H9 (cell line): ENCODE data around the gene KRTAP19-2. TPM values are rescaled to one million over a fixed set of nuclear protein-coding genes. Genes with fewer than 3 reads are reported as not detected.

Experiments used
- DNase-seq: peaks from one replicate; pipeline ENCODE4 v3.0.0-alpha.2; 2017
- H2AFZ ChIP-seq: one replicate; pipeline ENCODE4 v1.6.1; 2013; ENCODE audit warnings: mild to moderate bottlenecking, low read length, control low read depth, moderate library complexity
- H2AK5ac ChIP-seq: 2 replicates; pipeline ENCODE4 v1.6.1; 2013; ENCODE audit warnings: low read length, control low read depth, mixed read lengths; ENCODE audit not compliant: insufficient read length
- H2BK120ac ChIP-seq: one replicate; pipeline ENCODE4 v1.6.1; 2013; ENCODE audit warnings: low read depth, mild to moderate bottlenecking, low read length, control low read depth, inconsistent platforms; ENCODE audit not compliant: poor library complexity, severe bottlenecking
- H2BK12ac ChIP-seq: 2 replicates; pipeline ENCODE4 v1.6.1; 2013; ENCODE audit warnings: low read length, control low read depth, mixed read lengths, low read depth; ENCODE audit not compliant: insufficient read length
- H2BK15ac ChIP-seq: 2 replicates; pipeline ENCODE4 v1.6.1; 2013; ENCODE audit warnings: low read depth, low read length, control low read depth
- H2BK20ac ChIP-seq: one replicate; pipeline ENCODE4 v1.6.1; 2013; ENCODE audit warnings: low read depth, mild to moderate bottlenecking, low read length, control low read depth, inconsistent platforms; ENCODE audit not compliant: poor library complexity, severe bottlenecking
- H2BK5ac ChIP-seq: 2 replicates; pipeline ENCODE4 v1.6.1; 2013; ENCODE audit warnings: low read length, control low read depth, mixed read lengths; ENCODE audit not compliant: insufficient read length
- H3K14ac ChIP-seq: 2 replicates; pipeline ENCODE4 v1.6.1; 2013; ENCODE audit warnings: low read length, control low read depth; ENCODE audit not compliant: insufficient read depth
- H3K18ac ChIP-seq: 2 replicates; pipeline ENCODE4 v1.6.1; 2013; ENCODE audit warnings: low read depth, mild to moderate bottlenecking, mixed read lengths, low read length, control low read depth; ENCODE audit not compliant: insufficient read length
- H3K23ac ChIP-seq: 2 replicates; pipeline ENCODE4 v1.6.1; 2013; ENCODE audit warnings: low read length, control low read depth, mixed read lengths, low read depth; ENCODE audit not compliant: insufficient read length
- H3K23me2 ChIP-seq: 2 replicates; pipeline ENCODE4 v1.6.1; 2013; ENCODE audit warnings: low read depth, mild to moderate bottlenecking, mixed read lengths, low read length, control low read depth; ENCODE audit not compliant: insufficient read length, poor library complexity, severe bottlenecking
- H3K27ac ChIP-seq: 2 replicates; pipeline ENCODE4 v1.5.1; 2013; ENCODE audit warnings: low read length, control low read depth, mixed read lengths, low read depth; ENCODE audit not compliant: insufficient read length
- H3K27me3 ChIP-seq: 2 replicates; pipeline ENCODE4 v1.6.1; 2013; ENCODE audit warnings: low read length, control low read depth, inconsistent platforms; ENCODE audit not compliant: insufficient read depth
- H3K4ac ChIP-seq: 2 replicates; pipeline ENCODE4 v1.6.1; 2013; ENCODE audit warnings: low read depth, mild to moderate bottlenecking, control low read depth, inconsistent platforms, low read length, moderate library complexity
- H3K4me1 ChIP-seq: 2 replicates; pipeline ENCODE4 v1.6.1; 2013; ENCODE audit warnings: low read length, control low read depth, inconsistent platforms; ENCODE audit not compliant: insufficient read depth
- H3K4me2 ChIP-seq: 2 replicates; pipeline ENCODE4 v1.6.1; 2013; ENCODE audit warnings: low read length, control low read depth, mixed read lengths; ENCODE audit not compliant: insufficient read length, insufficient read depth
- H3K56ac ChIP-seq: 2 replicates; pipeline ENCODE4 v1.6.1; 2013; ENCODE audit warnings: low read depth, mild to moderate bottlenecking, mixed read lengths, low read length, control low read depth; ENCODE audit not compliant: insufficient read length
- H3K79me1 ChIP-seq: 2 replicates; pipeline ENCODE4 v1.6.1; 2013; ENCODE audit warnings: low read depth, mild to moderate bottlenecking, moderate library complexity, low read length, control low read depth, inconsistent platforms; ENCODE audit not compliant: insufficient read depth, poor library complexity, severe bottlenecking
- H3K79me2 ChIP-seq: 2 replicates; pipeline ENCODE4 v1.6.1; 2013; ENCODE audit warnings: low read length, control low read depth, inconsistent platforms; ENCODE audit not compliant: insufficient read depth
- H3K9ac ChIP-seq: 2 replicates; pipeline ENCODE4 v1.6.1; 2013; ENCODE audit warnings: low read length, control low read depth, mixed read lengths; ENCODE audit not compliant: insufficient read length; ENCODE audit errors: extremely low read depth
- H3K9me3 ChIP-seq: one replicate; pipeline ENCODE4 v1.6.1; 2013; ENCODE audit warnings: low read depth, low read length, inconsistent platforms; ENCODE audit not compliant: control insufficient read depth
- H3T11ph ChIP-seq: one replicate; pipeline ENCODE4 v1.6.1; 2013; ENCODE audit warnings: mild to moderate bottlenecking, low read length, control low read depth, inconsistent platforms
- H4K20me1 ChIP-seq: one replicate; pipeline ENCODE4 v1.6.1; 2013; ENCODE audit not compliant: control insufficient read depth, insufficient read length, insufficient read depth
- H4K5ac ChIP-seq: 2 replicates; pipeline ENCODE4 v1.6.1; 2013; ENCODE audit warnings: low read depth, mild to moderate bottlenecking, mixed read lengths, low read length, control low read depth; ENCODE audit not compliant: insufficient read length
- H4K8ac ChIP-seq: replicated peaks from 2 replicates; pipeline ENCODE4 v1.6.1; 2013; ENCODE audit warnings: low read length, control low read depth, mixed read lengths, low read depth; ENCODE audit not compliant: insufficient read length
- H4K91ac ChIP-seq: 2 replicates; pipeline ENCODE4 v1.6.1; 2013; ENCODE audit warnings: low read depth, mild to moderate bottlenecking, moderate library complexity, mixed read lengths, low read length, control low read depth; ENCODE audit not compliant: insufficient read length
- H3K27ac Mint-ChIP-seq, 3 experiments: 2 replicates in 2 of 3; 3 replicates in 1 of 3; pipeline ENCODE4 v1.8.0; 2020 to 2021; ENCODE audit warnings: mixed read lengths in 3 of 3, mild to moderate bottlenecking in 1 of 3, moderate library complexity in 1 of 3
- H3K27me3 Mint-ChIP-seq: 2 replicates; pipeline ENCODE4 v1.8.0; 2021; ENCODE audit warnings: low read depth, mild to moderate bottlenecking, moderate library complexity, mixed read lengths
- H3K36me3 Mint-ChIP-seq, 3 experiments: 2 replicates in 2 of 3; 3 replicates in 1 of 3; pipeline ENCODE4 v1.8.0; 2020 to 2021; ENCODE audit warnings: low read depth in 3 of 3, mixed read lengths in 3 of 3; ENCODE audit not compliant: insufficient read depth in 1 of 3
- H3K4me1 Mint-ChIP-seq, 2 experiments: 2 replicates each; pipeline ENCODE4 v1.8.0; 2020; ENCODE audit warnings: mixed read lengths in 2 of 2
- H3K4me3 Mint-ChIP-seq, 2 experiments: 2 replicates in 1 of 2; 3 replicates in 1 of 2; pipeline ENCODE4 v1.8.0; 2020 to 2021; ENCODE audit warnings: mild to moderate bottlenecking in 2 of 2, mixed read lengths in 2 of 2, moderate library complexity in 1 of 2
- H3K9me3 Mint-ChIP-seq, 2 experiments: 2 replicates in 1 of 2; 3 replicates in 1 of 2; pipeline ENCODE4 v1.8.0; 2020; ENCODE audit warnings: mild to moderate bottlenecking in 2 of 2, mixed read lengths in 2 of 2, moderate library complexity in 1 of 2
- CTCF ChIP-seq: fragments of 200-600 bp; sonication (generic); conservative IDR thresholded peaks from 3 replicates; pipeline ENCODE4 v1.8.0; 2021; ENCODE audit warnings: antibody characterized with exemption, mild to moderate bottlenecking
- WGBS: extraction: QIAGEN DNeasy Blood & Tissue Kit; methylation state at CpG from one replicate; pipeline ENCODE4 v1.1.7; 2013; ENCODE audit warnings: missing lambda C conversion rate, low lambda C conversion rate, mixed read lengths; ENCODE audit not compliant: insufficient read length; ENCODE audit errors: extremely low coverage; 5-methylcytosine and 5-hydroxymethylcytosine counted together
- total RNA-seq: library from RNA; stranded (reverse); gene quantifications from 2 replicates; pipeline ENCODE4 v1.2.1, GENCODE V29; 2021

The KRTAP19-2 gene
- total RNA-seq, 1 experiment from 2014 or later, result not detected

GRCh38 chr21:30439975-30440374 is 47.3 kb downstream of the KRTAP19-2 start, which contains the start of gene KRTAP15-1:
Gene KRTAP15-1, plus strand, starts transcription at chr21:30440275. Its CDS starts 53 bp downstream, at chr21:30440328.
- no peak for TF ChIP-seq CTCF
- Mint-ChIP-seq H3K36me3 (peaks cover 0 to 4% (median 0%) of the 10 kb centered on the region in 3 experiments; a peak in 1 of 7 replicates), H3K4me1 (peaks cover 17 to 21% of the 10 kb centered on the region in 2 experiments), H3K9me3 (no peaks in the 10 kb centered on the region), H3K4me3 (no peak within 1 kb of the TSS), H3K27ac (no peak within 1 kb of the TSS; a peak in 1 of 7 replicates), H3K27me3 (no peaks in the 10 kb centered on the region)
- Histone ChIP-seq H4K20me1 (no peaks in the 10 kb centered on the region), H4K5ac (no peak within 1 kb of the TSS), H3K9me3 (no peaks in the 10 kb centered on the region), H2BK5ac (no peak within 1 kb of the TSS), H3K27me3 (no peaks in the 10 kb centered on the region), H3K4me1 (peaks cover 3% of the 10 kb centered on the region; the same call in 1 of the 2 replicates), H4K91ac (no peak within 1 kb of the TSS), H2BK15ac (no peak within 1 kb of the TSS), H3K14ac (no peak within 1 kb of the TSS), H3K56ac (no peak within 1 kb of the TSS), H3K79me1 (no peaks in the 10 kb centered on the region), H2AK5ac (no peak within 1 kb of the TSS), H4K8ac (no peak within 1 kb of the TSS), H3K4me2 (no peak within 1 kb of the TSS), H2BK12ac (no peak within 1 kb of the TSS), H3K27ac (no peak within 1 kb of the TSS), H3K23ac (no peak within 1 kb of the TSS), H2BK20ac (no peak within 1 kb of the TSS), H3K23me2 (no peaks in the 10 kb centered on the region), H3K79me2 (no peaks in the 10 kb centered on the region), H2BK120ac (no peak within 1 kb of the TSS), H2AFZ (no peak within 1 kb of the TSS), H3K18ac (no peak within 1 kb of the TSS), H3T11ph (no peak within 1 kb of the TSS), H3K9ac (no peak within 1 kb of the TSS), H3K4ac (no peak within 1 kb of the TSS)
- no peak for DNase-seq
- no CpG with 5 or more reads among the region's 5 CpGs for WGBS

Other genes starting within 250 kb of the KRTAP19-2 start
- not detected in 2 replicates for gene KRTAP24-1, start 204.5 kb downstream of the KRTAP19-2 start, total RNA-seq
- not detected in 2 replicates for gene KRTAP25-1, start 197.9 kb downstream of the KRTAP19-2 start, total RNA-seq
- not detected in 2 replicates for gene KRTAP26-1, start 167.1 kb downstream of the KRTAP19-2 start, total RNA-seq
- not detected in 2 replicates for gene KRTAP27-1, start 149.7 kb downstream of the KRTAP19-2 start, total RNA-seq
- not detected in 2 replicates for gene KRTAP23-1, start 138.8 kb downstream of the KRTAP19-2 start, total RNA-seq
- gene KRTAP13-2, start 115.2 kb downstream of the KRTAP19-2 start, total RNA-seq, result not detected in 2 replicates
- not detected in 2 replicates for gene KRTAP13-1, start 91.4 kb downstream of the KRTAP19-2 start, total RNA-seq
- not detected in 2 replicates for gene KRTAP13-3, start 61.5 kb downstream of the KRTAP19-2 start, total RNA-seq
- gene KRTAP13-4, start 57.2 kb downstream of the KRTAP19-2 start, total RNA-seq, result 0.39 and 0.68 TPM in 2 replicates
- not detected in 2 replicates for gene KRTAP15-1, start 47.2 kb downstream of the KRTAP19-2 start, total RNA-seq
- gene KRTAP19-1, start 7.1 kb downstream of the KRTAP19-2 start, total RNA-seq, result not detected in 2 replicates
- gene KRTAP19-3, start 4.6 kb upstream of the KRTAP19-2 start, total RNA-seq, result not detected in 2 replicates
- gene KRTAP19-4, start 9.7 kb upstream of the KRTAP19-2 start, total RNA-seq, result not detected in 2 replicates
- not detected in 2 replicates for gene KRTAP19-5, start 14.7 kb upstream of the KRTAP19-2 start, total RNA-seq
- not detected in 2 replicates for gene KRTAP19-6, start 54.4 kb upstream of the KRTAP19-2 start, total RNA-seq
- gene KRTAP19-7, start 73.9 kb upstream of the KRTAP19-2 start, total RNA-seq, result not detected in 2 replicates
- gene KRTAP22-2, start 103.0 kb upstream of the KRTAP19-2 start, total RNA-seq, result not detected in 2 replicates
- not detected in 2 replicates for gene KRTAP6-3, start 105.0 kb upstream of the KRTAP19-2 start, total RNA-seq
- gene KRTAP6-2, start 111.5 kb upstream of the KRTAP19-2 start, total RNA-seq, result not detected in 2 replicates
- not detected in 2 replicates for gene KRTAP22-1, start 113.7 kb upstream of the KRTAP19-2 start, total RNA-seq
- not detected in 2 replicates for gene KRTAP6-1, start 126.5 kb upstream of the KRTAP19-2 start, total RNA-seq
- gene KRTAP20-1, start 129.0 kb upstream of the KRTAP19-2 start, total RNA-seq, result not detected in 2 replicates
- gene KRTAP20-4, start 133.2 kb upstream of the KRTAP19-2 start, total RNA-seq, result not detected in 2 replicates
- not detected in 2 replicates for gene KRTAP20-2, start 147.8 kb upstream of the KRTAP19-2 start, total RNA-seq
- gene KRTAP20-3, start 155.4 kb upstream of the KRTAP19-2 start, total RNA-seq, result not detected in 2 replicates
- not detected in 2 replicates for gene KRTAP21-3, start 231.3 kb upstream of the KRTAP19-2 start, total RNA-seq